ENCODE measurements around the gene HGF.

DNA sequence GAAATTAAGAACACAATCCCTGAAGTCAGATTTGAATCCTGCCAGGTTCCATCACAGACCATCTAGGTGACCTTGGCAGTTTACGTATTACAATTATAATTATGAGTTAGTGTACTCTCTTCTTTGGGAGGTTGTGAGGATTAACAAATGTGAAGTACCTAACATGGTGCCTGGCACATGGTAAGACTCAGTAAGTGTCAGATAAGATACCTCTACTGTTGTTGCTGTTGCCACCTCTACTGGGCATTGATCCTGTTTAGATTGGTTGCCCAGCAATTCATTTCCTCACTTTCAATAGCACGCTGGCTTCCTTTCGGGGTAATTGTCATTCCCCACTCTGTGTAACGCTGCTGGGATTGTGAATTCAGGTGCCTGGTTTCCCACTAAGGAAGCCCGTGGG lies 31.7 kb upstream of the HGF start:
- TF ChIP-seq POLR2A (IDR thresholded peaks at IDR 0.05) (no peak), EP300 (IDR thresholded peaks at IDR 0.05) (no peak), POLR2AphosphoS5 (IDR thresholded peaks at IDR 0.05) (no peak)
- TF ChIP-seq, protein P1, sequence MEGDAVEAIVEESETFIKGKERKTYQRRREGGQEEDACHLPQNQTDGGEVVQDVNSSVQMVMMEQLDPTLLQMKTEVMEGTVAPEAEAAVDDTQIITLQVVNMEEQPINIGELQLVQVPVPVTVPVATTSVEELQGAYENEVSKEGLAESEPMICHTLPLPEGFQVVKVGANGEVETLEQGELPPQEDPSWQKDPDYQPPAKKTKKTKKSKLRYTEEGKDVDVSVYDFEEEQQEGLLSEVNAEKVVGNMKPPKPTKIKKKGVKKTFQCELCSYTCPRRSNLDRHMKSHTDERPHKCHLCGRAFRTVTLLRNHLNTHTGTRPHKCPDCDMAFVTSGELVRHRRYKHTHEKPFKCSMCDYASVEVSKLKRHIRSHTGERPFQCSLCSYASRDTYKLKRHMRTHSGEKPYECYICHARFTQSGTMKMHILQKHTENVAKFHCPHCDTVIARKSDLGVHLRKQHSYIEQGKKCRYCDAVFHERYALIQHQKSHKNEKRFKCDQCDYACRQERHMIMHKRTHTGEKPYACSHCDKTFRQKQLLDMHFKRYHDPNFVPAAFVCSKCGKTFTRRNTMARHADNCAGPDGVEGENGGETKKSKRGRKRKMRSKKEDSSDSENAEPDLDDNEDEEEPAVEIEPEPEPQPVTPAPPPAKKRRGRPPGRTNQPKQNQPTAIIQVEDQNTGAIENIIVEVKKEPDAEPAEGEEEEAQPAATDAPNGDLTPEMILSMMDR (IDR thresholded peaks at IDR 0.05), result no peak

Data from stomach (tissue), 4 donors.